Muscle of arm (tissue), 14 donors: ENCODE results near the gene THEM5. TPM values are rescaled to one million over a fixed set of nuclear protein-coding genes. Genes with fewer than 3 reads are reported as not detected.
"Not testable (repeated sequence)": the region's sequence is repeated elsewhere in the genome, so short reads cannot be mapped to it uniquely, and the experiment has no call there.

Experiments
- DNase-seq: peaks from one replicate; pipeline ENCODE4 v3.0.0-alpha.2; 2013
- long read RNA-seq, 11 donors: transcript quantifications; one replicate each; lab custom pipeline, GENCODE V29; 2026
- polyA plus RNA-seq, 12 donors: library from polyadenylated mRNA; unstranded; fragments of 120-200 nt; gene quantifications; one replicate each; pipeline ENCODE4 v1.2.1, GENCODE V29; 2013; ENCODE audit not compliant: insufficient read length in 12 of 12

The THEM5 gene
- 10 to 100 TPM in 1 of 12 donors, 1 to 10 TPM in 2, under 1 TPM in 7, not detected in 2; 0.35 to 11.0 (median 0.62) TPM for polyA plus RNA-seq
- long read RNA-seq, donor 1: 0 reads
- long read RNA-seq, donor 2: 0 reads
- long read RNA-seq, donor 3: 0 reads
- long read RNA-seq, donor 4: 0 reads
- long read RNA-seq, donor 5: 0 reads
- long read RNA-seq, donor 6: 0 reads
- long read RNA-seq, donor 7, partial matches to known transcripts: 0 of 1 reads
- long read RNA-seq, donor 7, other reads (novel, unspliced or antisense): 0 of 1 reads
- long read RNA-seq, donor 8: 0 reads
- long read RNA-seq, donor 9: 0 reads
- long read RNA-seq, donor 10: 0 reads
- long read RNA-seq, donor 11: 0 reads

GRCh38 chr1:151853411-151853943 is at the start of gene THEM5:
TSS of gene THEM5 (minus strand) at chr1:151853712. CDS start at chr1:151853565, 147 bp downstream.
- no peak for DNase-seq

GRCh38 chr1:151902858-151903257 is 49.3 kb upstream of the THEM5 start:
- DNase-seq: no peak

GRCh38 chr1:151900804-151901203 is 47.3 kb upstream of the THEM5 start:
- DNase-seq: not testable (repeated sequence)

- no peak for DNase-seq
These were observed 45.0 kb upstream of the THEM5 start for GRCh38 chr1:151898519-151898991.

GRCh38 chr1:151897991-151898431 is 44.5 kb upstream of the THEM5 start:
- DNase-seq: no peak

DNA sequence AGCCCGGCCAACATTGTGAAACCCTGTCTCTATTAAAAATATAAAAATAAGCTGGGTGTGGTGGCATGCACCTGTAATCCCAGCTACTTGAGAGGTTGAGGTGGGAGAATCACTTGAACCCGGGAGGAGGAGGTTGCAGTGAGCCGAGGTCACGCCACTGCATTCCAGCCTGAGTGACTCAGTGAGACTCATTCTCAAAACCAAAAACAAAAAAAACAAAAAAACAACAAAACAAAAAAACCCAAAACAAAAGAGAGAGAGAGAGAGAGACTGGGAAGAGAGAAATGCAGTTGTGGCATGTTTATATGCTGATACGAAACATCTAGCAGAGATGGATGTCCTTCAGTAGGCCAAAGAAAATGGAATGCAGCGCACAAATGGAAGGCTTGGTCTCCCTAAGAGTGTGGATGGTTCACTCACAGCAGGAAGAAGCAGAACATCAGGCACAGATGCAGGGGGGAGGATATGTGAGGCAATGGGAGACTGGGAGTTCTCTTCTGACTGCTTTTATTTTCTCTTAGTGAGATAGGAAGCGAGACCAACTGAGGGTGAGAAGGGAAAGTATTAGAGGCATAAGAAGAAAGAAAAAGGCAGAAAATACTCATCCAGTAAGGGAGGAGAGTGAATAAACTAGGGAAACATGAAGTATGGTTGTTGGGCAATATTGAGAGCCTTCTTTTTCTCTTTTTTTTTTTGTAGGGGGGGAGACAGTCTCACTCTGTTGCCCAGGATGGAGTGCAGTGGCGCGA is 39.8 kb upstream of the THEM5 start:
- DNase-seq: no peak

GRCh38 chr1:151892190-151892589 is 38.7 kb upstream of the THEM5 start:
- DNase-seq: no peak

GRCh38 chr1:151891512-151891911 is 38.0 kb upstream of the THEM5 start:
- DNase-seq: no peak

GRCh38 chr1:151888972-151889570 is 35.6 kb upstream of the THEM5 start:
- no peak for DNase-seq

GRCh38 chr1:151887028-151887427 is 33.5 kb upstream of the THEM5 start:
- no peak for DNase-seq

GRCh38 chr1:151885479-151885878 is 32.0 kb upstream of the THEM5 start:
- no peak for DNase-seq

DNA sequence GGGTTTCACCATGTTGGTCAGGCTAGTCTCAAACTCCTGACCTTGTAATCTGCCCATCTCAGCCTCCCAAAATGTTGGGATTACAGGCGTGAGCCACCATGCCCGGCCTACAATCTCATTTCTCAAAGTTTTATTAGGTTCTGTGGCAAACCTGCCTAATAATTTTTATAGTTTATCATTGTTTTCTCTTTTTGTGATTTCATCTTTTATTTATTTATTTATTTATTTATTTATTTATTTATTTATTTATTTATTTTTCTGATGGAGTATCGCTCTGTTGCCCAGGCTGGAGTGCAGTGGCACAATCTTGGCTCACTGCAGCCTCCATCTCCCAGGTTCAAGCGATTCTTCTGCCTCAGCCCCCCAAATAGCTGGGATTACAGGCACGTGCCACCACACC is 31.4 kb upstream of the THEM5 start:
- not testable (repeated sequence) for DNase-seq

- not testable (repeated sequence) for DNase-seq
These were observed 30.9 kb upstream of the THEM5 start for GRCh38 chr1:151884445-151884844.

DNA sequence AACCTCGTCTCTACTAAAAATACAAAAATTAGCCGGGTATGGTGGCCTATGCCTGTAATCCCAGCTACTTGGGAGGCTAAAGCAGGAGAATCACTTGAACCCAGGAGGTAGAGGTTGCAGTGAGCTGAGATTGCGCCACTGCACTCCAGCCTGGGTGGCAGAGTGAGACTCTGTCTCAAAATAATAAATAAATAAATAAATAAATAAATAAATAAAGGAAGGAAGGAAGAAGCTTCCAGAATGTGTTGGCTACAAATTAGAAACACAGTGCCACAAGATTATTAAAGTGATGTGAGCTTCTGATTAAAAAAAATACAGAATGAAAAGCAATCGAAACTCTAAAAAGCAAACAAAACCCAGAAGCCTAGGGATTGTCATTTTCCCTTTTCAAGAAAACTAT is 30.4 kb upstream of the THEM5 start:
- DNase-seq: not testable (repeated sequence)

DNA sequence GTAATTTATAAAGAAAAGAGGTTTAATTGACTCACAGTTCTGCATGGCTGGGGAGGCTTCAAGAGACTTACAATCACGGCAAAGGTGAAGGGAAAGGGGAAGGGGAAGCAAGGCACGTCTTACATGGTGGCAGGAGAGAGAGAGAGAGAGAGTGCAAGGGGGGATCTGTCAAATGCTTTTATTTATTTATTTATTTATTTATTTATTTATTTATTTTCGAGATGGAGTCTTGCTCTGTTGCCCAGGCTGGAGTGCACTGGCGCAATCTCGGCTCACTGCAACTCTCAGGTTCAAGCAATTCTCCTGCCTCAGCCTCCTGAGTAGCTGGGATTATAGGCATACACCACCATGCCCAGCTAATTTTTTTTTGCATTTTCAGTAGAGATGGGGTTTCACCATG is 29.4 kb upstream of the THEM5 start:
- not testable (repeated sequence) for DNase-seq

DNA sequence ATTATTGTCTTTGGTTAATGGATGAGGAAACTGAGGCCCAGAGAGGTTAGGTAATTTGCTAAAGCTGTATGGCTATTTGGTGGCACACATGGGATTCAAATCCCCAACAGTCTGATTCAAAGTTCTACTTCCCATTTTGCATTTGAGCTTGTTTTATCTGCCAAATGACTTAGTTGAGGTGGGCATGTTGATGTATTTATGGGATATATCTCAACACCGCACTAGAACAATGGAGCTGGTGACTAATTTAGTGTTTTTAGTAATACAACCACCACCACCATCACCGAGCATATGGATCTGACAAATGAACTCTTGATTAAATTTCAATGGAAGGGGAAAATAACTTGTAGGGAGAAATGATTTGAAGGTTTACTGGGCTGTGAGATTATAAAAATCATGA is 29.0 kb upstream of the THEM5 start:
- no peak for DNase-seq

DNA sequence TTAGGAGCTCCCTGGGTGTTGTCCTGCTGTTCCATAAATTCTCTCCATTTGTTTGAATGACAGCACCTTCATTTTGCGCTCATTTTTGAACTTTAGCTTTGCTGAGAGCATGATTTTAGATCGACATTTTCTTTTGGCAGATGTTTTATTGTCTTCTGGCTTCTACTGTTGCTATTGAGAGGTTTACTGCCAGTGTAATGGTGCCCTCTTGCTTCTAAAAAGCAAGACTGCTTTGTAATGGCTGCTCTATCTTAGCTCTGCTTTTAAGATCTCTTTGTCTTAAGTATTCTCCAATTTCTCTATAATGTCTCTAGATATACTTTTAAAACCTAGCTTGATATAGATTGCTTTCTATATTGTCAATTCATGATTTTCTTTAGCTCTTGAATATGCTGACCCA is 28.0 kb upstream of the THEM5 start:
- DNase-seq: no peak

GRCh38 chr1:151875419-151876097 is 22.0 kb upstream of the THEM5 start:
- DNase-seq: no peak

- not testable (repeated sequence) for DNase-seq
These were observed 19.3 kb upstream of the THEM5 start for GRCh38 chr1:151872776-151873175.

- no peak for DNase-seq
These were observed 17.9 kb upstream of the THEM5 start for GRCh38 chr1:151871284-151872030.

GRCh38 chr1:151868486-151868885 is 15.0 kb upstream of the THEM5 start:
- DNase-seq: no peak
